Measurements from ENCODE around the gene NDUFA1.
"Not testable (repeated sequence)": the region's sequence is repeated elsewhere in the genome, so short reads cannot be mapped to it uniquely, and the experiment has no call there.

NDUFA1 gene

DNA sequence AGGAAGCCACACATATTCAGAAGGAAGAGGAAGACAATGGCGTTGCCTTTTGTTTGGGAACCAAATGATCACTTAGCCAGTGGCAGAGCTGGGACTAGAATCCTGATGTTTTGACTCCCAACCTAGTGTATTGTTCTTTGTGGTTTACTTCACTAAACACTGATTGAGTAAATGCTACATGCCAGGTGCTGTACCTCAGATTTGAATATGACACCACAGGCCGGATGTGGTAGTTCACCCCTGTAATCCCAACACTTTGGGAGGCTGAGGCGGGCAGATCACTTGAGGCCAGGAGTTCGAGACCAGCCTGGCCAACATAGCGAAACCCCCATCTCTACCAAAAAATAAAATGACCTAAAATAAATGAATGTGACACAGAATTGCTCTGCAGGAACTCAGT is 8.4 kb downstream of the NDUFA1 start:
- Histone ChIP-seq H3K4me3 (ENCODE audit: low read length in 2 of 2) (no peak overlapping the region), H3K4me1 (ENCODE audit: control insufficient read depth, insufficient read depth, low read length) (no peaks in the 10 kb centered on the region), H3K27ac (ENCODE audit: low read length) (no peak overlapping the region), H3K27me3 (ENCODE audit: control insufficient read depth in 1 of 2, insufficient read depth in 2 of 2, low read length in 2 of 2) (peaks cover 0 to 3% of the 10 kb centered on the region in 2 donors), H3K9ac (ENCODE audit: low read length in 2 of 2) (no peak overlapping the region), H3K36me3 (ENCODE audit: control insufficient read depth in 2 of 2, insufficient read depth in 2 of 2, low read length in 2 of 2) (peaks cover 0 to 4% of the 10 kb centered on the region in 2 donors), H3K9me3 (ENCODE audit: control insufficient read depth in 2 of 2, low read length in 2 of 2) (no peaks in the 10 kb centered on the region)

DNA sequence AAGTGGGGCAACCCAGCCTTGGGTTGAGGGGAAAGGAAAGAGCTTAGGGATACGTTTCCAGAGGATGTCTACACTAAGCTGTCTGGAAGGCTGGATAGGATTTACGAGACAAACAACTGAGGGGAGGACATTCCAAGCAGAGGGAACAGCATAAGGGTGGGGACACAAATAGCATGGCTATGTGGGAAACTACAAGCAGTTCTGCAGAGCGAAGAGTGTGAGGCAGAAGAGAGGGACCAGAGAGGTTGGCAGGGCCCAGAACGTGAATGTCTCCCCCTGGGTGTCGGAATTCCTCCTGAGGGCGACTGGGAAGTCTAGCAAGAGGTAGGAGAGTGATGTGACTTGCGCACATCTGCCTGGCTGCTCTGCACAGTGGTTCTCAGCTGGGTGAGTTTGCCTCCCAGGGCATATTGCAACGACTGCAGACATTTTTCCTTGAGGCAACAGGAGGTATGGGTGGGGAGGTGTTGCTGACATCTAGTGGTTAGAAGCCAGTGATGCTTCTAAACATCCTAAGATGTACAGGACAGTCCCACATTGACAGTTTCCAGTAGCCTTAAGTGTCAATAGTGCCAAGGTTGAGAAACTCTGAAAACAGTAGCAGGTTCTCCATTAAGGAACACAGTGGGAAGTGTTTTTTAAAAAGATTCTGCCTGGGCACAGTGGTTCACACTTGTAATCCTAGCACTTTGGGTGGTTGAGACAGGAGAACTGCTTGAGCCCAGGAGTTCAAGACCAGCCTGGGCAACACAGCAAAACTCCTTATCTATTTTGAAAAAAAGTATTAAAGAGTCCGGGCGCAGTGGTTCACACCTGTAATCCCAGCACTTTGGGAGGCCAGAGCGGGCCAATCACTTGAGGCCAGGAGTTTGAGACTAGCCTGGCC is 9.2 kb downstream of the NDUFA1 start:
- H3K9me3 ChIP-seq (ENCODE audit: control insufficient read depth in 2 of 2, low read length in 2 of 2), result no peaks in the 10 kb centered on the region
- no peaks in the 10 kb centered on the region for H3K4me1 ChIP-seq (ENCODE audit: control insufficient read depth, insufficient read depth, low read length)
- H3K9ac ChIP-seq (ENCODE audit: low read length in 2 of 2), result no peak overlapping the region
- no peak overlapping the region for H3K27ac ChIP-seq (ENCODE audit: low read length)
- no peak overlapping the region for H3K4me3 ChIP-seq (ENCODE audit: low read length in 2 of 2)
- H3K36me3 ChIP-seq (ENCODE audit: control insufficient read depth in 2 of 2, insufficient read depth in 2 of 2, low read length in 2 of 2), result peaks cover 0 to 4% of the 10 kb centered on the region in 2 donors
- H3K27me3 ChIP-seq (ENCODE audit: control insufficient read depth in 1 of 2, insufficient read depth in 2 of 2, low read length in 2 of 2), result peaks cover 0 to 3% of the 10 kb centered on the region in 2 donors

DNA sequence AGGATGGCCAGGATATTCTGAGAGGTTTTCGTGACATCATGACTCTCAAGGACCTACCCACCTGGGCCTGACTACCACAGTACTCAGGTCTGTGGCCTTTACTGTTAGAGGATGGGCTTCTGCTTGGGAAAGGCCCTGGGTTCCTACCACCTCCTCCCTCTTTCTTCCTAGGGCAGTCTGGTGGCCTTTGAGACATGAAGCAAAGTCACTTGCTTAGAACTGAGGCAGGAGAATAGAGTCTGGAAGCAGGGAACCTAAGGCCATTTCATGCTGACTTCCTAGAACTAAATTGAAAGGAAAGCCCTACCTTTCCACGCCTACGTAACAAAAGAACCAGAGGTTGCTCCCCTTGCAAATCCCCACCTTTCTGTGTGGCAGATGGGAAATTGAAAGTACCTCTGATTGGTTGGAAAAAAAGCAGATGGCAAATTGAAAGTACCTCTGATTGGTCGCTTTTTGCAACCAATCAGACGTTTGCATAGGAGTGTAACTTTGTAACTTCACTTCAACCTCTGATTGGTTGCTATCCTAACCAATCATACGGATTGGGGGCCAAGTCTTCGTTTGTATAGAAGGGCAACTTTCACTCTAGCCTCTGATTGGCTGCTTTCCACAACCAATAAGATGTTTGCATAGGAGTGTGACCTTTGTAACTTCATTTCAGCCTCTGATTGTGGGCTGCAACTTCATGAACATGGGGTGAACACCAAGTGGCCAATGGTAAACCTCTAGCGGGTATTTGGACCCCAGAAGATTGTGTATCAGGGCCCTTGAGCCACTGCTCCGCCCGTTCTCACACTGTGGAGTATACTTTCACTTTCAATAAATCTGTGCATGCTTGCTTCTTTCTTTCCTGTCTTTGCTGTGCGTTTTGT is 14.2 kb downstream of the NDUFA1 start:
- Histone ChIP-seq H3K27me3 (ENCODE audit: control insufficient read depth in 1 of 2, insufficient read depth in 2 of 2, low read length in 2 of 2) (peaks cover 0 to 5% of the 10 kb centered on the region in 2 donors), H3K9ac (ENCODE audit: low read length in 2 of 2) (no peak overlapping the region), H3K4me3 (ENCODE audit: low read length in 2 of 2) (peak overlapping the region in 1 of 2 donors; percentile 8), H3K4me1 (ENCODE audit: control insufficient read depth, insufficient read depth, low read length) (no peaks in the 10 kb centered on the region), H3K27ac (ENCODE audit: low read length) (no peak overlapping the region), H3K36me3 (ENCODE audit: control insufficient read depth in 2 of 2, insufficient read depth in 2 of 2, low read length in 2 of 2) (no peaks in the 10 kb centered on the region), H3K9me3 (ENCODE audit: control insufficient read depth in 2 of 2, low read length in 2 of 2) (no peaks in the 10 kb centered on the region)

DNA sequence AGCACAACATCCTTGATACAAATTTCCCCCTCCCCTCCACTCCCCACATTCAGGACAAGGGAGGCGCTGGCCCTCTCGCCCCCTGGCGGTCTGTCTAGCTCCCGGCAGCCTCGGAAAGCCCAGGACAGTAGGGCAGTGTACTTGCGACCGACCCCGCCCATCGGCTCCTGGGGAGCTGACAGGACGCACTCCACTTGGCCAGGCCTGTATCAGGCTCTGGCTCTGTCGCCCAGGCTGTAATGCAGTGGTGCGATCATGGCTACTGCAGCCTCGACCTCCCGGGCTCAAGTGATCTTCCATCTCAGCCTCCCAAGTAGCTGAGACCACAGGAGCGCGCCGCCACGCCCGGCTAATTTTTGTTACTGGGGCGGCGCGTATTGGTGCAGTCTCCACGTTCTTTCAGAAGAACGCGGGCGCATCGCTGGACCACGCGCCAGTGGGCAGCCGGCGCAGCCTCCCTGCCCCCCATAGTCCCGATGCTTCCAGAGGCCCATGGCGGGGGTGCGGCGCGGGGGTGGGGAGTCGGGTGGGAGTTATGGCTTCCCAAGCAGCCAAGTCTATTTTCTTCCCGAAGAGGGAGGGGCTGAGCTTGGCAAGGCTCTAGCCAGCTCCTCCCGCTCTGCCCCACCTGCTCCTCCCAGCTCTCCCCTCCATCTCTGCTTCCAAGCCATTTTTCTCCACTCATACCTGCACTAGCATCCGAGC is 16.2 kb downstream of the NDUFA1 start:
- Histone ChIP-seq H3K36me3 (ENCODE audit: control insufficient read depth in 2 of 2, insufficient read depth in 2 of 2, low read length in 2 of 2) (no peaks in the 10 kb centered on the region), H3K27me3 (ENCODE audit: control insufficient read depth in 1 of 2, insufficient read depth in 2 of 2, low read length in 2 of 2) (peaks cover 0 to 2% of the 10 kb centered on the region in 2 donors), H3K4me1 (ENCODE audit: control insufficient read depth, insufficient read depth, low read length) (no peaks in the 10 kb centered on the region), H3K9me3 (ENCODE audit: control insufficient read depth in 2 of 2, low read length in 2 of 2) (no peaks in the 10 kb centered on the region), H3K27ac (ENCODE audit: low read length) (no peak overlapping the region), H3K4me3 (ENCODE audit: low read length in 2 of 2) (peak overlapping the region in 1 of 2 donors; percentile 49), H3K9ac (ENCODE audit: low read length in 2 of 2) (no peak overlapping the region)

DNA sequence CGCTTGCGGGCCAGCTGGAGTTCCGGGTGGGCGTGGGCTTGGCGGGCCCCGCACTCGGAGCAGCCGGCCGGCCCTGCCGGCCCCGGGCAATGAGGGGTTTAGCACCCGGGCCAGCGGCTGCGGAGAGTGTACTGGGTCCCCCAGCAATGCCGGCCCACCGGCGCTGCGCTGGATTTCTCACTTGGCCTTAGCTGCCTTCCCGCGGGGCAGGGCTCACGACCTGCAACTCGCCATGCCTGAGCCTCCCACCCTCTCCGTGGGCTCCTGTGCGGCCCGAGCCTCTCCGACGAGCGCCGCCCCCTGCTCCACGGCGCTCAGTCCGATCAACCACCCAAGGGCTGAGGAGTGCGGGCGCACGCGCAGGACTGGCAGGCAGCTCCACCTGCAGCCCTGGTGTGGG is 19.0 kb downstream of the NDUFA1 start:
- not testable (repeated sequence) for H3K9ac ChIP-seq (ENCODE audit: low read length in 2 of 2); H3K4me3 ChIP-seq (ENCODE audit: low read length in 2 of 2); H3K27ac ChIP-seq (ENCODE audit: low read length); H3K27me3 ChIP-seq (ENCODE audit: control insufficient read depth in 1 of 2, insufficient read depth in 2 of 2, low read length in 2 of 2); H3K9me3 ChIP-seq (ENCODE audit: control insufficient read depth in 2 of 2, low read length in 2 of 2); H3K4me1 ChIP-seq (ENCODE audit: control insufficient read depth, insufficient read depth, low read length); H3K36me3 ChIP-seq (ENCODE audit: control insufficient read depth in 2 of 2, insufficient read depth in 2 of 2, low read length in 2 of 2)

DNA sequence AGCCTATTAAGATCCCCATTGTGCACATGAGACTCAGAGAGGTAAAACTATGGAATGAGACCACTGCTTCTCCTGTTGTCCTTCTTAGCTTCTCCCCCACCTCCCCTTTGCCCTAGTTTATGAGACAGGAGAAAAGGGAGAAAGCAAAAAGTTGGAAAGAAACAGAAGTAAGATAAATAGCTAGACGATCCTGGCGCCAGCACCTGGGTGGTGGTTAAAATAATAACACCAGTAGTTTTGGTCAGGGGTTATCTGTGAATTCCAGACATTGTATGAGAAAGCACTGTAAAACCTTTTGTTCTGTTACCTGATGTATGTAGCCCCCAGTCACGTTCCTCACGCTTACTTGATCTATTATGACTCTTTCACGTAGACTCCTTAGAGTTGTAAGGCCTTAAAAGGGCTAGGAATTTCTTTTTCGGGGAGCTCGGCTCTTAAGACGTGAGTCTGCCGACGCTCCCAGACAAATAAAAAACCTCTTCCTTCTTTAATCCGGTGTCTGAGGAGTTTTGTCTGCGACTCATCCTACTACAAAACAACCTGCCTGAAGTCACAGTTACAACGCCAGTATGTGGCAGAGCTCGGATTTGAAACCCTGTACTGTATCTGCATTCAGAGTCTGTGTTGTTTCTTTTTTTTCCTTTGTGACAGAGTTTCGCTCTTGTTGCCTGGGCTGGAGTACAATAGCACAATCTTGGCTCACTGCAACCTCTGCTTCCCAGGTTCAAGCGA is 20.5 kb downstream of the NDUFA1 start:
- not testable (repeated sequence) for H3K27me3 ChIP-seq (ENCODE audit: control insufficient read depth in 1 of 2, insufficient read depth in 2 of 2, low read length in 2 of 2)

DNA sequence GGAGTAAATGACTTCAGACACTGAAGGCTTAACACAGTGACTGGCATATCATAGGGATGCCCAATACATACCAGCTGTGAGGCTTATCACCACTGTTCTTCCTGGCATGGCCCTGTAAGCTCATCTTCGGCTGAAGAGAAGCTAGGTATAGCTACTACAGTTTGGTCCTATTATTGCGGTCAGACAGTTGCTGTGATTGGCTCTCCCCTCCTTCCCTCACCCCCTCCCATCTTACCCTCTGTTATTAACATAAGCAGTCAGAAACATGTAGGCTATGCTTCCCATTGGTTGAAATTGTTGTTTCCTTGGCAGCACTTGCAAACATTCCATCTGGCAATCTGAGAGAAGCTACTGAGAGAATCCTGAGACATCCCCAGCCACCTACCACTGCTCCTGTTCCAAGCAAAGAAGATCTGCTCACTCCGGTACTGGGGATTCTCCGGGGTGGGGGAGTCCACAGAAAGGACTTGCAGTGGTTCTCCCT is 24.3 kb downstream of the NDUFA1 start, which contains the start of gene AKAP14:
Gene AKAP14 (plus strand): TSS at position 51 of the 484 bp plus-strand sequence. CDS start 7,331 bp downstream, outside the sequence.
- no peak within 1 kb of the TSS for H3K27ac ChIP-seq (ENCODE audit: low read length)
- no peaks in the 10 kb centered on the region for H3K9me3 ChIP-seq (ENCODE audit: control insufficient read depth in 2 of 2, low read length in 2 of 2)
- no peaks in the 10 kb centered on the region for H3K36me3 ChIP-seq (ENCODE audit: control insufficient read depth in 2 of 2, insufficient read depth in 2 of 2, low read length in 2 of 2)
- H3K4me3 ChIP-seq (ENCODE audit: low read length in 2 of 2), result no peak within 1 kb of the TSS
- no peak within 1 kb of the TSS for H3K9ac ChIP-seq (ENCODE audit: low read length in 2 of 2)
- H3K27me3 ChIP-seq (ENCODE audit: control insufficient read depth in 1 of 2, insufficient read depth in 2 of 2, low read length in 2 of 2), result peaks cover 0 to 2% of the 10 kb centered on the region in 2 donors
- H3K4me1 ChIP-seq (ENCODE audit: control insufficient read depth, insufficient read depth, low read length), result no peaks in the 10 kb centered on the region

More for the DNA sequence above, 20.5 kb downstream of the NDUFA1 start:
- not testable (repeated sequence) for H3K27ac ChIP-seq (ENCODE audit: low read length); H3K9me3 ChIP-seq (ENCODE audit: control insufficient read depth in 2 of 2, low read length in 2 of 2); H3K4me1 ChIP-seq (ENCODE audit: control insufficient read depth, insufficient read depth, low read length); H3K4me3 ChIP-seq (ENCODE audit: low read length in 2 of 2); H3K9ac ChIP-seq (ENCODE audit: low read length in 2 of 2); H3K36me3 ChIP-seq (ENCODE audit: control insufficient read depth in 2 of 2, insufficient read depth in 2 of 2, low read length in 2 of 2)

DNA sequence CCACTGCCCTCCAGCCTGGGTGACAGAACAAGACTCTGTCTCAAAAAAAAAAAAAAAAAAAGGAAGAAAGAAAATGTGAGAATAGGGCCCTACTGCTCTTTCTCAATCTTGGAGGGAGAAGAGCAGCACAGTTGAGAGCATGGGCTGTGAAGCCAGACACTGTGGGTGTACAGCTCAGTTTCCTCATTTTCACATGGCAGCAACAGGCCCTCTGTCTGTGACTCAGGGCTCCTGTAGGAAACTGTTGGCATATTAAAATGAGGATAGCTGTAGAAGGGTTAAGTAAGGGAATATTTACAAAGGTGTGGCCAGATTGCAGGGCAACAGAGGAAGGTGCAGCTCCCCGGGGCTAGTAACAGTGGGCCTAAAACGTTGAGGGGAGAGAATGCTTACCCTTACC is 27.5 kb downstream of the NDUFA1 start:
- no peaks in the 10 kb centered on the region for H3K9me3 ChIP-seq (ENCODE audit: control insufficient read depth in 2 of 2, low read length in 2 of 2)
- H3K27ac ChIP-seq (ENCODE audit: low read length), result no peak overlapping the region

DNA sequence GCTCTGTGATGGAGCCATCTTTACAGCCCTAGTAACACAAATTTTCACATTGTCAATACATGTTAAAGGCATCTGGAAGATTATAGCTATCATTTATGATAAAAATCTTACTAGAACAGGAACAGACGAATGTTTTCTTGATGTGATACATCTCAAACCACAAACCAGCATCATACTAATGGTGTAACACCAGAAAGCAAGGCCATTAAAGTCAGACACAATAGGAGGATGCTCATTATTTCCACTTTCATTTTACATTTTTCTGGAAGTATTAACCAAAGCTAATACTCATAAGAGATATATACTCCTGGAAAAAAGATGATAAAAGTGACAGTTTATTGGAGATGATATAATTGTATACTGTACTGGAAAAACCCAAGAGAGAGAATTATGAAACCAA is 29.3 kb downstream of the NDUFA1 start:
- Histone ChIP-seq H3K36me3 (ENCODE audit: control insufficient read depth in 2 of 2, insufficient read depth in 2 of 2, low read length in 2 of 2) (no peaks in the 10 kb centered on the region), H3K9ac (ENCODE audit: low read length in 2 of 2) (no peak overlapping the region), H3K27me3 (ENCODE audit: control insufficient read depth in 1 of 2, insufficient read depth in 2 of 2, low read length in 2 of 2) (no peaks in the 10 kb centered on the region), H3K9me3 (ENCODE audit: control insufficient read depth in 2 of 2, low read length in 2 of 2) (no peaks in the 10 kb centered on the region), H3K4me3 (ENCODE audit: low read length in 2 of 2) (no peak overlapping the region), H3K4me1 (ENCODE audit: control insufficient read depth, insufficient read depth, low read length) (no peaks in the 10 kb centered on the region), H3K27ac (ENCODE audit: low read length) (no peak overlapping the region)

More for the DNA sequence above, 27.5 kb downstream of the NDUFA1 start:
- no peaks in the 10 kb centered on the region for H3K4me1 ChIP-seq (ENCODE audit: control insufficient read depth, insufficient read depth, low read length)
- no peaks in the 10 kb centered on the region for H3K36me3 ChIP-seq (ENCODE audit: control insufficient read depth in 2 of 2, insufficient read depth in 2 of 2, low read length in 2 of 2)
- no peak overlapping the region for H3K9ac ChIP-seq (ENCODE audit: low read length in 2 of 2)
- H3K4me3 ChIP-seq (ENCODE audit: low read length in 2 of 2), result no peak overlapping the region
- H3K27me3 ChIP-seq (ENCODE audit: control insufficient read depth in 1 of 2, insufficient read depth in 2 of 2, low read length in 2 of 2), result peaks cover 0 to 2% of the 10 kb centered on the region in 2 donors

DNA sequence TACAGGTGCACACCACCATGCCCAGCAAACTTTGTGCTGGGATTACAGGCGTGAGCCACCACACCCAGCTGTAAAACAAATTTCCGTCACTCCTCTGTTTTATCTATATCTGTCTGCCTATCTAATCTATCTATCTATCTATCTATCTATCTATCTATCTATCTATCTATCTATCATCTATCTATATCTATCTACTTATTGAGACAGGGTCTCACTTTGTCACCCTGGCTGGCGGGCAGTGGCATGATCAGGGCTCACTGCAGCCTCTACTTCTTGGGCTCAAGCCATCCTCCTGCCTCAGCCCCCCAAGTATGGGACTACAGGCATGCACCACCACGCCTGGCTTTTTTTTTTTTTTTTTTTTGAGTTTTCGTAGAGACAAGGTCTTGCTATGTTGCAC is 44.7 kb downstream of the NDUFA1 start:
- no peaks in the 10 kb centered on the region for H3K9me3 ChIP-seq (ENCODE audit: control insufficient read depth in 2 of 2, low read length in 2 of 2)
- no peaks in the 10 kb centered on the region for H3K36me3 ChIP-seq (ENCODE audit: control insufficient read depth in 2 of 2, insufficient read depth in 2 of 2, low read length in 2 of 2)
- no peak overlapping the region for H3K27ac ChIP-seq (ENCODE audit: low read length)
- no peak overlapping the region for H3K4me3 ChIP-seq (ENCODE audit: low read length in 2 of 2)
- H3K27me3 ChIP-seq (ENCODE audit: control insufficient read depth in 1 of 2, insufficient read depth in 2 of 2, low read length in 2 of 2), result no peaks in the 10 kb centered on the region
- no peaks in the 10 kb centered on the region for H3K4me1 ChIP-seq (ENCODE audit: control insufficient read depth, insufficient read depth, low read length)
- no peak overlapping the region for H3K9ac ChIP-seq (ENCODE audit: low read length in 2 of 2)

Data from stomach smooth muscle (tissue), 2 donors.